Activated T-cell treated with anti-CD3 and anti-CD28 coated beads for 4 hours (primary cell): ENCODE results near the gene FTSJ1.

ENCODE experiments used
- DNase-seq: peaks from one replicate; pipeline ENCODE4 v3.0.0-alpha.2; 2020

The FTSJ1 gene

GRCh38 chrX:48531358-48531959 lies 55.5 kb downstream of the FTSJ1 start:
- no peak for DNase-seq

- no peak for DNase-seq
Observed at GRCh38 chrX:48532161-48532560, 56.2 kb downstream of the FTSJ1 start.

- DNase-seq = no peak
Observed at GRCh38 chrX:48533165-48533564, 57.2 kb downstream of the FTSJ1 start.
